GM19468 (cell line): ENCODE data around the gene P2RY2.

Source experiments
- ATAC-seq: cut with Tn5 transposase; IDR thresholded peaks from one replicate; pipeline ENCODE4 v1.9.1; 2021; ENCODE audit warnings: mild to moderate bottlenecking, moderate library complexity, moderate number of reproducible peaks; ENCODE audit not compliant: unreplicated experiment; ENCODE audit errors: extremely low read depth

P2RY2 gene

GRCh38 chr11:73239111-73239521 lies 21.0 kb downstream of the P2RY2 start:
- ATAC-seq = no peak

GRCh38 chr11:73239571-73240189 lies 21.6 kb downstream of the P2RY2 start:
- ATAC-seq = no peak

- ATAC-seq = no peak
Observed at GRCh38 chr11:73240190-73240781, 22.2 kb downstream of the P2RY2 start.

GRCh38 chr11:73241300-73241699 lies 23.2 kb downstream of the P2RY2 start:
- ATAC-seq = no peak

- no peak for ATAC-seq
Observed at GRCh38 chr11:73242251-73243092, 24.4 kb downstream of the P2RY2 start.

GRCh38 chr11:73243093-73243485 lies 25.0 kb downstream of the P2RY2 start:
- ATAC-seq = no peak

GRCh38 chr11:73244589-73245240 lies 26.6 kb downstream of the P2RY2 start:
- ATAC-seq = no peak

GRCh38 chr11:73245461-73245860 lies 27.4 kb downstream of the P2RY2 start:
- no peak for ATAC-seq

GRCh38 chr11:73246303-73246702 lies 28.2 kb downstream of the P2RY2 start:
- no peak for ATAC-seq

GRCh38 chr11:73248526-73249185 lies 30.6 kb downstream of the P2RY2 start:
- ATAC-seq = no peak

- peak; percentile 49 for ATAC-seq
Observed at GRCh38 chr11:73249304-73249703, 31.2 kb downstream of the P2RY2 start.

- ATAC-seq = no peak
Observed at GRCh38 chr11:73249853-73250783, 32.0 kb downstream of the P2RY2 start.

- no peak for ATAC-seq
Observed at GRCh38 chr11:73252577-73253191, 34.6 kb downstream of the P2RY2 start.

- ATAC-seq = no peak
Observed at GRCh38 chr11:73257342-73258103, 39.4 kb downstream of the P2RY2 start.

- no peak for ATAC-seq
Observed at GRCh38 chr11:73258104-73259035, 40.3 kb downstream of the P2RY2 start.

GRCh38 chr11:73259406-73260126 lies 41.5 kb downstream of the P2RY2 start:
- no peak for ATAC-seq

GRCh38 chr11:73260127-73260457 lies 42.0 kb downstream of the P2RY2 start:
- no peak for ATAC-seq
